ENCODE measurements around the gene DNAJC19. TPM values are rescaled to one million over a fixed set of nuclear protein-coding genes. Genes with fewer than 3 reads are reported as not detected.
"Not testable (repeated sequence)": the region's sequence is repeated elsewhere in the genome, so short reads cannot be mapped to it uniquely, and the experiment has no call there.

DNAJC19 gene
- total RNA-seq, 6 experiments from 2014 or later: 33.1 to 39.2 (median 37.2) TPM

DNA sequence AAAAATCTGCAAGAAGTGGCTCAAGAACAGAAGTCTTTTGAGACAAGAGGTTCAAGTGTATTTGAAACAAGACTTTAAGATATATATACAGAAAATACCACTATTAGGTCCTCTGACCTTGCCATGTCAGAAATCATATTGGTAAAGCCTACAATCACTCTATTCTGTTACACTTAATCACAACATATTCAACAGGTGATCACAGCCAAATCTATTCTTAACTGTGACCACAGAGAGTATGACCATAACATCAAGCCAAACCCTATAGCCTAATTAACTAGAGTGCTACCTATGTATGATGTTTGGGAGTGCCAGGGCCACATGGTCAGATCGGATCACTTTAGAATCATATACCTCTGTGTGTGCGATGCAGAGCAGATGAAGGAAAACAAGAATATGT lies 2.2 kb downstream of the DNAJC19 start:
- H3K4me1 Mint-ChIP-seq (ENCODE audit: low read depth): peaks cover 39% of the 10 kb centered on the region
- TF ChIP-seq, protein P1, sequence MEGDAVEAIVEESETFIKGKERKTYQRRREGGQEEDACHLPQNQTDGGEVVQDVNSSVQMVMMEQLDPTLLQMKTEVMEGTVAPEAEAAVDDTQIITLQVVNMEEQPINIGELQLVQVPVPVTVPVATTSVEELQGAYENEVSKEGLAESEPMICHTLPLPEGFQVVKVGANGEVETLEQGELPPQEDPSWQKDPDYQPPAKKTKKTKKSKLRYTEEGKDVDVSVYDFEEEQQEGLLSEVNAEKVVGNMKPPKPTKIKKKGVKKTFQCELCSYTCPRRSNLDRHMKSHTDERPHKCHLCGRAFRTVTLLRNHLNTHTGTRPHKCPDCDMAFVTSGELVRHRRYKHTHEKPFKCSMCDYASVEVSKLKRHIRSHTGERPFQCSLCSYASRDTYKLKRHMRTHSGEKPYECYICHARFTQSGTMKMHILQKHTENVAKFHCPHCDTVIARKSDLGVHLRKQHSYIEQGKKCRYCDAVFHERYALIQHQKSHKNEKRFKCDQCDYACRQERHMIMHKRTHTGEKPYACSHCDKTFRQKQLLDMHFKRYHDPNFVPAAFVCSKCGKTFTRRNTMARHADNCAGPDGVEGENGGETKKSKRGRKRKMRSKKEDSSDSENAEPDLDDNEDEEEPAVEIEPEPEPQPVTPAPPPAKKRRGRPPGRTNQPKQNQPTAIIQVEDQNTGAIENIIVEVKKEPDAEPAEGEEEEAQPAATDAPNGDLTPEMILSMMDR (IDR thresholded peaks at IDR 0.05): no peak
- H3K4me3 Mint-ChIP-seq: no peak overlapping the region
- H3K9me3 Mint-ChIP-seq: no peaks in the 10 kb centered on the region
- H3K27ac Mint-ChIP-seq: no peak overlapping the region
- H3K27me3 Mint-ChIP-seq (ENCODE audit: insufficient read depth): no peaks in the 10 kb centered on the region
- no peak for DNase-seq
- peaks cover 18% of the 10 kb centered on the region for H3K36me3 Mint-ChIP-seq (ENCODE audit: low read depth)

DNA sequence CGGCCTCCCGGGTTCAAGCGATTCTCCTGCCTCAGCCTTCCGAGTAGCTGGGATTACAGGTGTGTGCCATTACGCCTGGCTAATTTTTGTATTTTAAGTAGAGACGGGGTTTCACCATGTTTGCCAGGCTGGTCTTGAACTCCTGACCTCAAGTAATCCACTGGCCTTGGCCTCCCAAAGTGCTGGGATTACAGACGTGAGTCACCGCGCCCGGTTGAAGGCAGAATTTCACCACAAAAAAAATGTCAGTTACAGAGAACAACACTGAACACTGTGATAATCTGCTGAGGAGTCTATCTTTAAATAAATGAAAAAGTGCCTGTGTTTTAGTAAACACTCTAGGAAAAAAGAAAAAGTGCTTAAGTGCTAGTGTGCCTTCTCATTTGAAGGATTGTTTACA lies 3.2 kb downstream of the DNAJC19 start:
- peaks cover 21% of the 10 kb centered on the region for H3K36me3 Mint-ChIP-seq (ENCODE audit: low read depth)
- H3K4me1 Mint-ChIP-seq (ENCODE audit: low read depth): peaks cover 38% of the 10 kb centered on the region
- H3K9me3 Mint-ChIP-seq; H3K27me3 Mint-ChIP-seq (ENCODE audit: insufficient read depth); DNase-seq; H3K4me3 Mint-ChIP-seq: not testable (repeated sequence)
- H3K27ac Mint-ChIP-seq: peak overlapping the region; percentile 31; the same call in 1 of the 2 replicates

DNA sequence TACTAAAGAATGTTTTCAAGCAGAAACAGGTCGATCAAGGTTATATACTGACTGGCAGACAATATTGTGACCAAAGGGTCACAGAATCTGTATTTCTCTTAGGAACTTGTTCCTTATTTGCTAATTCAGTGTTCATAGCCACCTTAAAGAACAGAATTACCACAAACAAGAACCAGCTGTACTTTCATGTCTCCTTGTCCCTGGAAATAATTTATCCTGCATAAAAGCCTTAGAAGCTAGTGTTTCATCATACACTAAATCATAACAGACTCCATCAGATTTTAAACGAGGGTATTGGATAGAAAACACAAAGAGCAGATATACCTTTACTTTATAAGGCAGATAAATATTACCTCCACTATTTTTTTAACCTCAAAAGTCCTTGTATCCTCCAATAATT lies 6.4 kb downstream of the DNAJC19 start:
- no peaks in the 10 kb centered on the region for H3K27me3 Mint-ChIP-seq (ENCODE audit: insufficient read depth)
- H3K27ac Mint-ChIP-seq: peak overlapping the region; percentile 45; the same call in 1 of the 2 replicates
- TF ChIP-seq, protein P1 (IDR thresholded peaks at IDR 0.05): no peak
- H3K36me3 Mint-ChIP-seq (ENCODE audit: low read depth): peaks cover 21% of the 10 kb centered on the region
- H3K4me1 Mint-ChIP-seq (ENCODE audit: low read depth): peaks cover 25% of the 10 kb centered on the region
- DNase-seq: no peak
- no peaks in the 10 kb centered on the region for H3K9me3 Mint-ChIP-seq
- no peak overlapping the region for H3K4me3 Mint-ChIP-seq

DNA sequence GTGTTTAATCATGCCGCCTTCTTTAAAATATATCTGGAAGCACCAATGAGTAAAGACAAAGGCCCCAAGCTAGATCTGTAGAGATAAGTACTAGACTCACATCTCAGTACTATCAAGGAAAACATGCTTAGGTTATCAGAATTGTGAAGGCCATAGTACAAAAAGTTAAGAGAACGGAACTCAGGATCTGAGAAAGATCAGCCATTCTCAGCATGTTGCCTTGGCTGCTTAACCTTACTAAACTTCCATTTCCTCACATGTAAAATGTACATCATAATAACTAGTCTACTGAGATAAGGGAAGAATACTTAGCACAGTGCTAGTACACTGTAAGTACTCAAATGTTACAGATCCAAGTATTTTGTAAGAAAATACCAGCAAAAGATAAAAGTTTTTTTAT lies 7.6 kb downstream of the DNAJC19 start:
- DNase-seq: no peak
- Mint-ChIP-seq H3K9me3 (no peaks in the 10 kb centered on the region), H3K4me1 (ENCODE audit: low read depth) (peaks cover 13% of the 10 kb centered on the region), H3K4me3 (no peak overlapping the region), H3K36me3 (ENCODE audit: low read depth) (peaks cover 17% of the 10 kb centered on the region), H3K27me3 (ENCODE audit: insufficient read depth) (no peaks in the 10 kb centered on the region), H3K27ac (peak overlapping the region; percentile 40)
- TF ChIP-seq, protein P1 (IDR thresholded peaks at IDR 0.05): no peak

DNA sequence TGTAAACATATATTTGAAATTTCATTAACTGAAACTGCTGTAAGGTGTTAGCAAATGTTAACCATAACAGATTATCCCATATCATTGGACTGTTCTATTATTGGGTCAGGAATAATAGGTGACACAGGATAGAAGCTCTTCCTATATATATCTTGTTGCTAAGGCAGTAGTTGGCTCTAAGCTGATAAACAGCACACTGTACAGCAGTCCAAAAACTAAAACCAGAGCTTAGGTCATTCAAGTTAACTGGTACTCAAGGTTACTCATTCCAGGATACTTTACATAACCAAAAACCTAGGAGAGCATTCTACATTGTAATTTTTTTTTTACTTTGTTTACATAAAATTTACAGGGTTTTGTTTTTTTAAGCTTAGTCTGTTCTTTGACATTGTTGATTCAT lies 8.9 kb downstream of the DNAJC19 start:
- Mint-ChIP-seq H3K9me3 (no peaks in the 10 kb centered on the region), H3K27ac (peak overlapping the region; percentile 36), H3K4me1 (ENCODE audit: low read depth) (peaks cover 6% of the 10 kb centered on the region; the same call in 1 of the 2 replicates), H3K27me3 (ENCODE audit: insufficient read depth) (no peaks in the 10 kb centered on the region), H3K36me3 (ENCODE audit: low read depth) (peaks cover 18% of the 10 kb centered on the region; the same call in 1 of the 2 replicates), H3K4me3 (no peak overlapping the region)
- peak; percentile 26 for DNase-seq
- TF ChIP-seq, protein P1 (IDR thresholded peaks at IDR 0.05): no peak

DNA sequence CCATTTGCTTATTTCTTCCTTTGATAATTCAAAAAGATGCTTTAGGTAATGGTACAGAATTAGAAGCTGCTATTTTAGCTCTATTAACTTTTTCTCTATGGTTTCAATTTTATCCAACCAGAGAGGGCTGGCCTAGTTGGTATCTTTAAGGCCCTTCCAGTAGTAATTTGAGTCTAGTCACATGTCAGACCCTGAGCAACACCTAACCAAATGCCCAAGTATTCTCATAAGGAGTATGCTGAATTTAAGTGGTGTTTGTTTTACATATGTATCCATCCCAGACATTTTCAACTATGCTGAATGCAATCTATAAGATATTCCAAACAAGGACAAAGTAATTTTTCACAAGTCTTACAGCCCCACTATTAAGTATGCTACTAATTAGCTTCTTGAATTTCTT lies 9.6 kb downstream of the DNAJC19 start:
- Mint-ChIP-seq H3K27me3 (ENCODE audit: insufficient read depth) (no peaks in the 10 kb centered on the region), H3K4me1 (ENCODE audit: low read depth) (peaks cover 6% of the 10 kb centered on the region; the same call in 1 of the 2 replicates), H3K4me3 (no peak overlapping the region), H3K9me3 (no peaks in the 10 kb centered on the region), H3K27ac (peak overlapping the region; percentile 67), H3K36me3 (ENCODE audit: low read depth) (peaks cover 18% of the 10 kb centered on the region; the same call in 1 of the 2 replicates)
- no peak for DNase-seq
- TF ChIP-seq, protein P1 (IDR thresholded peaks at IDR 0.05): no peak
